Neuronal stem cell (in vitro differentiated cells): ENCODE data around the gene TMEM165.
"Not testable (repeated sequence)": the region's sequence is repeated elsewhere in the genome, so short reads cannot be mapped to it uniquely, and the experiment has no call there.

Experiments
- DNase-seq: peaks from one replicate; pipeline ENCODE4 v3.0.0-alpha.2; 2013; ENCODE audit warnings: low spot score
- H2AFZ ChIP-seq: one replicate; pipeline ENCODE4 v1.6.1; 2013; ENCODE audit warnings: mild to moderate bottlenecking, low read length, inconsistent platforms
- H2AK5ac ChIP-seq: 2 replicates; pipeline ENCODE4 v1.6.1; 2013; ENCODE audit warnings: low read depth, mild to moderate bottlenecking, inconsistent platforms, low read length, moderate library complexity, mixed read lengths
- H2BK120ac ChIP-seq: 2 replicates; pipeline ENCODE4 v1.6.1; 2013; ENCODE audit warnings: low read depth, mild to moderate bottlenecking, inconsistent platforms, low read length, moderate library complexity, mixed read lengths
- H2BK12ac ChIP-seq: one replicate; pipeline ENCODE4 v1.6.1; 2013; ENCODE audit warnings: low read length, inconsistent platforms
- H2BK15ac ChIP-seq: 2 replicates; pipeline ENCODE4 v1.6.1; 2013; ENCODE audit warnings: mild to moderate bottlenecking, low read length, inconsistent platforms, mixed read lengths
- H2BK5ac ChIP-seq: one replicate; pipeline ENCODE4 v1.6.1; 2013; ENCODE audit warnings: inconsistent platforms, mild to moderate bottlenecking, low read length, moderate library complexity
- H3K14ac ChIP-seq: one replicate; pipeline ENCODE4 v1.6.1; 2013; ENCODE audit warnings: low read length, inconsistent platforms
- H3K18ac ChIP-seq: 2 replicates; pipeline ENCODE4 v1.6.1; 2013; ENCODE audit warnings: low read length, inconsistent platforms
- H3K23ac ChIP-seq: 2 replicates; pipeline ENCODE4 v1.6.1; 2013; ENCODE audit warnings: low read depth, mild to moderate bottlenecking, mixed read lengths, low read length, inconsistent platforms; ENCODE audit not compliant: poor library complexity
- H3K27ac ChIP-seq: replicated peaks from 3 replicates; pipeline ENCODE4 v1.5.1; 2013; ENCODE audit warnings: low read length, inconsistent platforms
- H3K27me3 ChIP-seq, 3 experiments: 2 replicates each; pipeline ENCODE4 v1.6.1; 2013; ENCODE audit warnings: low read length in 3 of 3, mild to moderate bottlenecking in 2 of 3, inconsistent platforms in 1 of 3, low read depth in 1 of 3, mixed read lengths in 1 of 3, moderate library complexity in 1 of 3; ENCODE audit not compliant: control insufficient read depth in 3 of 3, insufficient read depth in 3 of 3
- H3K36me3 ChIP-seq, 2 donors: replicated peaks in 1 of 2; 2 replicates each; pipeline ENCODE4 v1.6.1; 2013; ENCODE audit warnings: low read length in 2 of 2; ENCODE audit not compliant: control insufficient read depth in 2 of 2, insufficient read depth in 2 of 2
- H3K4ac ChIP-seq: 2 replicates; pipeline ENCODE4 v1.6.1; 2013; ENCODE audit warnings: inconsistent platforms, mild to moderate bottlenecking, low read length, moderate library complexity
- H3K4me1 ChIP-seq, 2 donors: 1 replicate in 1 of 2; 2 replicates in 1 of 2; pipeline ENCODE4 v1.6.1; 2013; ENCODE audit warnings: low read length in 2 of 2, low read depth in 1 of 2; ENCODE audit not compliant: control insufficient read depth in 2 of 2, insufficient read depth in 1 of 2
- H3K4me2 ChIP-seq: one replicate; pipeline ENCODE4 v1.6.1; 2013; ENCODE audit warnings: mild to moderate bottlenecking, low read length, inconsistent platforms; ENCODE audit not compliant: insufficient read depth, poor library complexity, severe bottlenecking
- H3K4me3 ChIP-seq, 2 donors: 2 replicates each; pipeline ENCODE4 v1.5.1; 2013; ENCODE audit warnings: low read length in 2 of 2, mild to moderate bottlenecking in 2 of 2, inconsistent platforms in 1 of 2, moderate library complexity in 1 of 2
- H3K79me1 ChIP-seq: one replicate; pipeline ENCODE4 v1.6.1; 2013; ENCODE audit warnings: low read depth, mild to moderate bottlenecking, inconsistent platforms, low read length, moderate library complexity
- H3K9ac ChIP-seq: one replicate; pipeline ENCODE4 v1.6.1; 2013; ENCODE audit warnings: mild to moderate bottlenecking, low read depth, low read length, inconsistent platforms; ENCODE audit not compliant: poor library complexity
- H3K9me3 ChIP-seq, 2 donors: replicated peaks in 1 of 2; 2 replicates each; pipeline versions ENCODE3 to v1.6.1; 2013; ENCODE audit warnings: low read length in 2 of 2, mild to moderate bottlenecking in 2 of 2, inconsistent platforms in 1 of 2, low read depth in 1 of 2, mixed read lengths in 1 of 2, moderate library complexity in 1 of 2; ENCODE audit not compliant: control insufficient read depth in 2 of 2, insufficient read depth in 1 of 2
- H4K8ac ChIP-seq: one replicate; pipeline ENCODE4 v1.6.1; 2013; ENCODE audit warnings: low read depth, mild to moderate bottlenecking, inconsistent platforms, low read length, moderate library complexity
- H4K91ac ChIP-seq: one replicate; pipeline ENCODE4 v1.6.1; 2013; ENCODE audit warnings: low read length, low read depth, mild to moderate bottlenecking, inconsistent platforms; ENCODE audit not compliant: poor library complexity
- WGBS, 2 donors: extraction: QIAGEN DNeasy Blood & Tissue Kit; methylation state at CpG; one replicate each; pipeline ENCODE4 v1.1.7; 2013; ENCODE audit warnings: missing lambda C conversion rate in 2 of 2, mixed read lengths in 1 of 2; ENCODE audit not compliant: insufficient read length in 2 of 2, insufficient replicate concordance in 1 of 2; ENCODE audit errors: extremely low coverage in 2 of 2; 5-methylcytosine and 5-hydroxymethylcytosine counted together

TMEM165 gene

DNA sequence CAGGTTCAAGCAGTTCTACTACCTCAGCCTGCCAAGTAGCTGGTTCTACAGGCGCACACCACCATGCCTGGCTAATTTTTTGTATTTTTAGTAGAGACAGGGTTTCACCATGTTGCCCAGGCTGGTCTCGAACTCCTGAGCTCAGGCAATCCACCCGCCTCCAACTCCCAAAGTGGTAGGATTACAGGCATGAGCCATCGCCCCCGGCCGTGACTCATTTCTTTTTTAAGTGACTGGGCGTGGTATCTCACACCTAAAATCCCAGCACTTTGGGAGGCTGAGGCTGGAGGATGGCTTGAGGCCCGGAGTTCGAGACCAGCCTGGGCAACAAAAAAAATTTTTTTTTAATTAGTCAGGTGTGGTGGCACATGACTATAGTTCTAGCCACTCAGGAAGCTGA lies 32.8 kb upstream of the TMEM165 start:
- H2AK5ac ChIP-seq, H3K27ac ChIP-seq, H2AFZ ChIP-seq, H3K4me2 ChIP-seq, H3K23ac ChIP-seq, H3K79me1 ChIP-seq, H2BK5ac ChIP-seq, H3K27me3 ChIP-seq, H3K9ac ChIP-seq, H2BK12ac ChIP-seq, H4K8ac ChIP-seq, H2BK120ac ChIP-seq, H3K9me3 ChIP-seq, H3K18ac ChIP-seq, H2BK15ac ChIP-seq, H3K4me3 ChIP-seq, DNase-seq, H3K4ac ChIP-seq, H3K14ac ChIP-seq, H4K91ac ChIP-seq: not testable (repeated sequence)
- Histone ChIP-seq H3K36me3 (peaks cover 0 to 31% of the 10 kb centered on the region in 2 donors), H3K4me1 (peaks cover 15 to 20% of the 10 kb centered on the region in 2 donors)
- no CpG with 5 or more reads among the region's 9 CpGs for WGBS, 2 donors

DNA sequence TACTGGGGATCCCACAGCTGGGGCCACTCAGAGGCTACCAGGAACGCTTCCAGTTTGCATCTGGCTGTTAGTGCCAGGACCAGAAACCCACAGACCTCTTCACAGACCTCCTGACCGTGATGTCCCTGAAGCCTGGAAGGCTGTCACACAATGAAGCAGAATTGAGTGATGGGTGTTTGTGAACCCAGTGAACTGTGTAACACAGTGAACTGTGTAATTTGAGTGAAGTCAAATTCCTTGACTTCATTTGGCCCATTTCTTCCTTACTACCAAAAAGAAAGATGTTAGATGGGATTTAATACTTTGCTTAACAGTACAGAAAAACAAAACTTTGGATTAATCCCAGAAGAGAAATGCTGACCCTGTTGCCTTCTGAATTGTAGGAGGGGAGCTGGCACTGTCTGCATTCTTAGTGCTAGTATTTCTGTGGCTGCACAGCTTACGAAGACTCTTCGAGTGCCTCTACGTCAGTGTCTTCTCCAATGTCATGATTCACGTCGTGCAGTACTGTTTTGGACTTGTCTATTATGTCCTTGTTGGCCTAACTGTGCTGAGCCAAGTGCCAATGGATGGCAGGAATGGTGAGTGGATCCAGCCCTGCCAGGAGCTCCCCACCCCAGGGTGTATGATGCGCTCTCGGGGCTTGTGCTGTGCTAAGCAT lies 31.9 kb upstream of the TMEM165 start:
- no peaks in the 10 kb centered on the region for H3K27me3 ChIP-seq
- H2BK12ac ChIP-seq: no peak overlapping the region
- WGBS, 2 donors: no CpG with 5 or more reads among the region's 9 CpGs
- no peak overlapping the region for H3K4ac ChIP-seq
- H3K4me1 ChIP-seq: peaks cover 15 to 20% of the 10 kb centered on the region in 2 donors
- no peak overlapping the region for H2BK5ac ChIP-seq
- no peak overlapping the region for H3K4me2 ChIP-seq
- H2BK120ac ChIP-seq: no peak overlapping the region
- H3K9me3 ChIP-seq: peaks cover 0 to 5% of the 10 kb centered on the region in 2 donors
- no peak overlapping the region for H3K14ac ChIP-seq
- H3K23ac ChIP-seq: no peak overlapping the region
- peak overlapping the region; percentile 86 for H4K91ac ChIP-seq
- no peak overlapping the region for H3K4me3 ChIP-seq
- DNase-seq: no peak
- peaks cover 0 to 32% of the 10 kb centered on the region in 2 donors for H3K36me3 ChIP-seq
- no peak overlapping the region for H3K9ac ChIP-seq
- no peak overlapping the region for H2BK15ac ChIP-seq
- H3K18ac ChIP-seq: peak overlapping the region; percentile 87
- peak overlapping the region; percentile 2 for H3K27ac ChIP-seq
- H3K79me1 ChIP-seq: no peaks in the 10 kb centered on the region
- peak overlapping the region; percentile 38 for H2AK5ac ChIP-seq
- H4K8ac ChIP-seq: no peak overlapping the region
- H2AFZ ChIP-seq: no peak overlapping the region

DNA sequence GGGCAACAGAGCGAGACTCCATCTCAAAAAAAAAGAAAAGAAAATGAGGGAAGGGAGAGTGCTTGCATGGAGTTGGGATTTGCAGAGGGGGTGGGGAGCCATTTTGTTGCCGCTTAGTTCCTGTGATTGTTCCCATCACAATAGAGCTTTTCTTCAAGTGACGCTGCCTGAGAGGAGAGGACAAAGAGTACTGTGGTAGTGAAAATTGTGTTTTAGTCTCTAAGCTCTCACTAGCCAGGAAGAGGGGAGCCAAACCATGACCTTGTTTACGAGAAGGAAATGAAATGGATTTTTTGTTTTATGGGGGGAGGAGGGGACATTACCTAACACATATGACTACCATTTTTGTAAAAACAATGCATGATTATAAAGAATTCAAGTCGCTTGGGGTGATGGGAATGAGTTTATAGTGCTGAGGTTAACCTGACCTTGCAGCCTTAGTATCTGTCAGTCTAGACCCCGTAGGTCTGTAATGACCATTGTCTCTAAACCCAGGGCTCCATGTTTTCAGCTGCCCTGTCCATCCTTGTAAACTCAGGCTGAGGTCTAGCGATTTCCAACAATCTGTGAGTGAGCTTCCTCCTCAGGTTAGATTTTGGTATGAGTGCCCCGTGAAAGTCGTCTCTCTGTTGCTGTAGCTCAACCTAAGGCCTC lies 30.9 kb upstream of the TMEM165 start:
- peaks cover 0 to 5% of the 10 kb centered on the region in 2 donors for H3K9me3 ChIP-seq
- no peaks in the 10 kb centered on the region for H3K27me3 ChIP-seq
- peaks cover 0 to 36% of the 10 kb centered on the region in 2 donors for H3K36me3 ChIP-seq
- H2BK120ac ChIP-seq: no peak overlapping the region
- H4K91ac ChIP-seq: no peak overlapping the region
- no CpG with 5 or more reads among the region's 9 CpGs for WGBS, 2 donors
- H3K14ac ChIP-seq: no peak overlapping the region
- H3K23ac ChIP-seq: no peak overlapping the region
- no peak overlapping the region for H3K4me3 ChIP-seq
- no peak overlapping the region for H2BK12ac ChIP-seq
- no peak overlapping the region for H2AFZ ChIP-seq
- no peak overlapping the region for H3K18ac ChIP-seq
- no peak overlapping the region for H3K4me2 ChIP-seq
- no peaks in the 10 kb centered on the region for H3K79me1 ChIP-seq
- H3K9ac ChIP-seq: no peak overlapping the region
- no peak overlapping the region for H2BK15ac ChIP-seq
- H2BK5ac ChIP-seq: no peak overlapping the region
- H3K4ac ChIP-seq: no peak overlapping the region
- no peak overlapping the region for H4K8ac ChIP-seq
- H3K4me1 ChIP-seq: peaks cover 15 to 20% of the 10 kb centered on the region in 2 donors
- H3K27ac ChIP-seq: no peak overlapping the region
- DNase-seq: no peak
- no peak overlapping the region for H2AK5ac ChIP-seq

DNA sequence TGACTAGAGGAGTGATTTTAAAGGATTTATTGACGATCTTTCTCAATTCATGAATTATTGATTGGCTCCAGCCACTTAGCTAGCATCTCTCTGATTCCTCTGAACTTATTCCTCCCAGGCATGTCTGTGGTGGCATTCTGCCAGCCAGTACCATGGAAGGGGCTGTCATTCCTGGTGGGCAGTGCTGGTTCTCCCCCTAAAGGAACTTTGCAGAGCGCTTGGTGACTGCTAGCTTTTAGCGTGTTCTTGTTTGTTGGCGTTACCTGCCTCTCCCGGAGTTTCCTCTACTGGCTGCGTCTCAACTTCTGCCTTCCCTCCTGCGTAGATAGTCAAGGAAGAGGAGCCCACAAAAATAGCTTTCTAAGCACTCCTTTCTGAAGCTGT lies 30.4 kb upstream of the TMEM165 start:
- Histone ChIP-seq H4K8ac (no peak overlapping the region), H3K36me3 (peaks cover 0 to 41% of the 10 kb centered on the region in 2 donors), H3K4me1 (peaks cover 15 to 20% of the 10 kb centered on the region in 2 donors), H3K4me3 (no peak overlapping the region), H4K91ac (no peak overlapping the region), H3K9me3 (peaks cover 0 to 5% of the 10 kb centered on the region in 2 donors), H2BK120ac (no peak overlapping the region), H3K9ac (no peak overlapping the region), H3K14ac (no peak overlapping the region), H2AFZ (no peak overlapping the region), H3K4ac (no peak overlapping the region), H2BK12ac (no peak overlapping the region), H3K27ac (no peak overlapping the region), H3K18ac (no peak overlapping the region), H2BK5ac (no peak overlapping the region), H3K23ac (no peak overlapping the region), H2AK5ac (no peak overlapping the region), H3K4me2 (no peak overlapping the region), H3K79me1 (no peaks in the 10 kb centered on the region), H3K27me3 (no peaks in the 10 kb centered on the region), H2BK15ac (no peak overlapping the region)
- no peak for DNase-seq
- WGBS, 2 donors: no CpG with 5 or more reads among the region's 7 CpGs
